ENCODE data around the gene SPINT3.
"Not testable (repeated sequence)": the region's sequence is repeated elsewhere in the genome, so short reads cannot be mapped to it uniquely, and the experiment has no call there.

The SPINT3 gene

GRCh38 chr20:45501600-45501999 lies 13.8 kb downstream of the SPINT3 start:
- DNase-seq: no peak

DNA sequence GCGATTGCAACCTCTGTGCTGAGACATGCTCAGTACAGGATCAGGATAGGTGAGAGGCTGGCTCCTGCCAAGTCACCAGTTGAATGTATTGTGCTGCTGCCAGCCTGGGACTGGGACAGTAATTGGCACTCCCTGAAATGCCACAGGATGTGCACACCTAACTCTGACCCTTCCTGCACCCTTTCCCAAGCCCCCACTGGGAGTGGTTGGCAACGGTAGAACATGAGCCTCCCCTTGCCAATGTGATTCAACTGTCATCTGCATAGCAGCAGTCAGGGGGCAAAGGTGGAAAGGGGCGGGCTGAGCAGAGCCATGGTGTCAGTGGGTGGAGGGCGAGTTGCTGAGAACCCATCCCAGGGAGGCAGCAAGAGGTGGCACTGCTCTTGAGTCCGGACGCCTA lies 15.4 kb downstream of the SPINT3 start:
- DNase-seq: no peak

- DNase-seq: peak; percentile 1
Observed at GRCh38 chr20:45497971-45498494, 17.4 kb downstream of the SPINT3 start.

- no peak for DNase-seq
Observed at GRCh38 chr20:45496166-45496565, 19.3 kb downstream of the SPINT3 start.

- DNase-seq: no peak
Observed at GRCh38 chr20:45495501-45495941, 19.9 kb downstream of the SPINT3 start.

DNA sequence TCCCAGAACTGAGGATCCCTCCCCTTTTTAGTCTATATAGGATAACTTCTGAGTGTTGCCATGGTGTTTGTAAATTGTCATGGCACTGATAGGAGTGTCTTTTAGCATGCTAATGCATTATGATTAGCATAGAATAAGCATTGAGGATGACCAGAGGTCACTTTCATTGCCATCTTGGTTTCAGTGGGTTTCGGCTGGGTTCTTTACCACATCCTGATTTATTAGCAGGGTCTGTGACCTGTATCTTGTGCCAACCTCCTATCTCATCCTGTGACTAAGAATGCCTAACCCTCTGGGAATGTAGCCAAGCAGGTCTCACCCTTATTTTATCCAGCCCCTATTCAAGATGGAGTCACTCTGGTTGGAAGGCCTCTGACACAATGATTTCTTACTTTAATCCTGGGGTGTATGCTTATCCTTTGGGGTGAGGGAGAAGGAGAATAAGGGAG lies 26.3 kb downstream of the SPINT3 start:
- DNase-seq: no peak

DNA sequence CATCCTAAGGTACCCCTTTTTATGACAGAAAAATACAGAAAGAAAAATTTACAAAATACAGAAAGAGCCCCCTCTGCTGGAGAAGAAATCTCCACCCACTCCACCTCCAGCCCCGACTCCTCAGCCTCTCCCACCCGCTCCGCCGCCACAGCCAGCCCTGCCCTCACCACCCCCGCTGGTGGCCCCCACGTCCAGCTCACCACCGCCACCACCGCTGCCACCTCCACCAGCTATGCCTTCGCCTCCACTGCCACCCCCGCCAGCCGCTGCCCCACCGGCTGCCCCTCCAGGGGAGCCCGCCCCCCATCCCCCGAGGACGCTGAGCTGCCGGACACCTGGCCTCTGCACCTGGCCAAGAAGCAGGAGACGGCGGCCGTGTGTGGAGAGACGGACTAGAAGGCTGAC lies 28.2 kb downstream of the SPINT3 start:
- peak; percentile 7 for DNase-seq

DNA sequence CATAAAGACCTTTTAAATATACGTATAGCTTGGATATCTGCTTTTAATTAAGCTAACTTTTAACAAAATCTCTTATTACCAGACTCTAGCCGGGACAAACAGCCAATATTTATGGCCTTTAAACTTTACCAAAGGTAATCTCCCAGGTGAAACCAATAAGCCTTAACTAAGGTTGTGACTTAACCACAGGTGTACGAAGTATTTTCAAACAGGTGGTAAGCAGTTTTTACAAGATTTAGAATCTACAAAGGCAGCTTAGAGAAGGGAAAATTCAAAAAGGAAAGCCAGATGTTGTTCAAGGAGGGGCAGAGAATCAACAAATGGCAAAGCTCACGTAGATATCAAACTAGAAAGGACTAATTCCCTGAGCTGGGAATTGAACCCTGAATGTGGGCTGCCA lies 30.0 kb downstream of the SPINT3 start:
- DNase-seq: no peak

DNA sequence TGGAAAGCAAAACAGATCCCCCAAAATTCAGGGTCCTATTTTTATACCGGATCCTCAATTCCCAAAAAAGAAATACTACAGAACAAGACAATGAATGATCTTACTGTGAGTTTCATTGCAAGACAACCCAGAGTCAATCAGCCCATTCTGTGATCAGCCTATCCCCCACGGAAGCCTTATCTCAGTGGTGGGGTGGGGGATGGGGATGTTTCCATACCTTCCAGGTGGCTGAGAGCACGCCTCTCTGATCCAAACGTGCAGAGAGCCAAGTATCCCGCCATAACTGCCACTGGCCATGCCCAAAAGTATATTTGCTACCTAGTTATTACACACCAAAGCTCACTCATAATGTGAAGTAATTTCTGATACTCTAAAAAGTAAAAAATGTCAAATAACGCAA lies 30.7 kb downstream of the SPINT3 start:
- DNase-seq: no peak

DNA sequence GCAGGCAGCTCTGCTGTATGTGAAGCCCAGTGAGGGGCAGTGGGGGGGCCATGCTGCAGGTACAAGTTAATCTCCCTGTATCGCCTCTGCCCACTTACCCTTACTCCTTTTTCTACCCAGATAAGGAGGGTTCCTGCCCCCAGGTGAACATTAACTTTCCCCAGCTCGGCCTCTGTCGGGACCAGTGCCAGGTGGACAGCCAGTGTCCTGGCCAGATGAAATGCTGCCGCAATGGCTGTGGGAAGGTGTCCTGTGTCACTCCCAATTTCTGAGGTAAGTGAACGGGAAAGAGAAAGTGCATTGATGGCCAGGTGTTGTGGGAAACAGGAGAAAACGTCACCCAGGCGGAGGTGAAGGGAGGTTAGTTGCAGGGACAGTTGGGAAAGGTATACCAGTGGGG lies 35.6 kb downstream of the SPINT3 start:
- DNase-seq: no peak

DNA sequence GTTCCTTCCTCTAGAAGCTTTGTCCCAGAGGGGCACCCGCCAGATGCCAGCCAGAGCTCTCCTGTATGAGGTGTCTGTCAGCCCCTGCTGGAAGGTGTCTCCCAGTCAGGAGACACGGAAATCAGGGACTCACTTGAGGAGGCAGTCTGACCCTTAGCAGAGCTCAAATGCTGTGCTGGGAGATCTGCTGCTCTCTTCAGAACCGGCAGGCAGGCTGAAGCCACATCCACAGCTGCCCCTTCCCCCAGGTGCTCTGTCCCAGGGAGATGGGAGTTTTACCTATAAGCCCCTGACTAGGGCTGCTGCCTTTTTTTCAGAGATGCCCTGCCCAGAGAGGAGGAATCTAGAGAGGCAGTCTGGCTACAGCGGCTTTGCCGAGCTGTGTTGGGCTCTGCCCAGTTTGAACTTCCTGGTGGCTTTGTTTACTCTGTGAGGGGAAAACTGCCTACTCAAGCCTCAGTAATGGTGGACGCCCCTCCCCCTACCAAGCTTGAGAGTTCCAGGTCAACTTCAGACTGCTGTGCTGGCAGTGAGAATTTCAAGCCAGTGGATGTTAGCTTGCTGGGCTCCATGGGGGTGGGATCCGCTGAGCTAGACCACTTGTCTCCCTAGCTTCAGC lies 37.8 kb downstream of the SPINT3 start:
- not testable (repeated sequence) for DNase-seq

DNA sequence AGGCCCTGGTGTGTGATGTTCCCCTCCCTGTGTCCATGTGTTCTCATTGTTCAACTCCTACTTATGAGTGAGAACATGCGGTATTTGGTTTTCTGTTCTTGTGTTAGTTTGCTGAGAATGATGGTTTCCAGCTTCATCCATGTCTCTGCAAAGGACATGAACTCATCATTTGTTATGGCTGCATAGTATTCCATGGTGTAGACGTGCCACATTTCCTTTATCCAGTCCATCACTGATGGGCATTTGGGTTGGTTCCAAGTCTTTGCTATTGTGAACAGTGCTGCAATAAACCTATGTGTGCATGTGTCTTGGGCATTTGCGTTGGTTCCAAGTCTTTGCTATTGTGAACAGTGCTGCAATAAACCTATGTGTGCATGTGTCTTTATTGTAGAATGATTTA lies 43.1 kb downstream of the SPINT3 start:
- DNase-seq: not testable (repeated sequence)

- DNase-seq: no peak
Observed at GRCh38 chr20:45470937-45471336, 44.5 kb downstream of the SPINT3 start.

GRCh38 chr20:45470262-45470931 lies 45.0 kb downstream of the SPINT3 start:
- peak; percentile 68 for DNase-seq

- peak; percentile 61 for DNase-seq
Observed at GRCh38 chr20:45469336-45470261, 45.8 kb downstream of the SPINT3 start, which contains the start of gene WFDC2. TSS of gene WFDC2 (plus strand) at chr20:45469753. CDS start at chr20:45469782, 29 bp downstream.

- peak; percentile 86 for DNase-seq
Observed at GRCh38 chr20:45467861-45468260, 47.6 kb downstream of the SPINT3 start.

DNA sequence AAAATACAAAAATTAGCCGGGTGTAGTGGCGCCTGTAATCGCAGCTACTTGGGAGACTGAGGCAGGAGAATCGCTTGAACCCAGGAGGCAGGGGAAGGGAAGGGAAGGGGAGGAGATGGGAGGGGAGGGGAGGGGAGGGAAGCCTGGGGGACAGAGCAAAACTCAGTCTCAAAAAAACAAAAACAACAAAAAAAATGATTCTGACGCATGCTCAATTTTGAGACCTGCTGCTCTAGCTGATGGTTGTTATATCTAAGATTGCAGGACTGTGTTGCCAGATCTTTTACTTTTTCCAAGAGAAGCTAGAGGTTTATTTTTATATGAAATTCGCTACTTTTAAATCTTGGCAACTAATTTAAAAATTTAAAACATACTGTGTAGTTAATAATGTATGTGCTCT lies 48.2 kb downstream of the SPINT3 start:
- DNase-seq: no peak

DNA sequence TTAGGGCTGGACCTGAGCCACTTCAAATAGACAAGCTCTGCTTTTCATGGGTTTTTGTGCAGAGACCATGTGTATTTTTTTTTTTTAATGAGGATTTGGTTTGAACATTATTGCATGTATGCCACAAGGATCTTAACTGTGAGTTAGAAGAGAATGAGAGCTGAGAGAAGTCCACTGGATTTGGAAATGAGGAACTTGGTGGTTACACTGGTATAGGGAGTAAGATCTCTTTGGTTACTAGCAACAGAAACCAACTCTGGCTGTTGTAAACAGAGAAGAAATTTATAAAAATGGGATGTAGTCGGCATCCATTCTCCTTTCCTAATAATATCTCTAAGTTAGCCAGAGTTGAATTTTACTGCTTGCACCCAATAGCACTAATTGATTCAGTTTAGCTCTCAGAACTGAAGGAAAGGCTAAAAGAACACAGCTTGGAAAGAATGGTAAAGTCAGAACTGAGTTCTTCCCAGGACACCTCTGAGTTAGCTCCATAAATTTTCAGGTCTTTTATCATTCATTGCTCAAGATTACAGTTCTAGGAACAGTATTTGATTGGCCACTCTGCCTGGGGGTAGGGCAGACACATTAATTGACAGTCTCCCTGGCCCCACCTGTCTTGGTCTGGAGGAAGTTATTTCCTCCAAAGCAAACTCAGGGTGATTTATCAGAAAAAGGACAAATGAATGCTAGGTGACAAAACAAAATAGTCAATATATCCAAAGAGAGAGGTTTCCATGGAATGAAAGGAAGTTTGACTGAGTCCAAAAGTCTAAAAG lies 49.7 kb downstream of the SPINT3 start:
- DNase-seq: no peak

DNA sequence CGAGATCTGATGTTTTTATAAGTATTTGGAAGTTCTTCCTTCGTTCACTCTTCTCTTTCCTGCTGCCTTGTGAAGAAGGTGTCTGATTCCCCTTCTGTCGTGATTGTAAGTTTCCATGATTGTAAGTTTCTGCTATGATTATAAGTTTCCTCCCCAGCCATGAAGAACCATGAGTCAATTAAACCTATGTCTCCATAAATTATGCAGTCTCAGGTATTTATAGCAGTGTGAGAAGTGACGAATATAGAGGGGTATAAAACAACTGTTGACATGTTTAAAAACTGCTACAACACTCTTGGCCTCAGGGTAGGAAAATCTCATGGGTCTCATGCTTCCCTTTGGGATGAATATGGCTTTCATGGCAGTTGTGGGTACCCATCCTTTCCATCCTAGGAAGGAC lies 51.7 kb downstream of the SPINT3 start:
- DNase-seq: no peak

- DNase-seq: no peak
Observed at GRCh38 chr20:45462711-45463509, 52.5 kb downstream of the SPINT3 start.
